AG10803 (cell line): ENCODE data around the gene DIPK1B.
A peak's percentile ranks its signal among the peaks of the same experiment; 100 is the strongest.

Experiments
- DNase-seq: peaks from one replicate; pipeline ENCODE4 v3.0.0; 2010; ENCODE audit warnings: low read depth
- H3K4me3 ChIP-seq: 2 replicates; pipeline ENCODE4 v1.5.1; 2011; ENCODE audit warnings: mild to moderate bottlenecking, low read length, control low read depth
- TF ChIP-seq, protein P1 (sequence below): conservative IDR thresholded peaks from 2 replicates; pipeline ENCODE4 v1.5.1; 2011; ENCODE audit warnings: mild to moderate bottlenecking, low read length, control low read depth, inconsistent platforms

DIPK1B gene

GRCh38 chr9:136711751-136712689, at the start of gene DIPK1B:
Gene DIPK1B (plus strand): TSS chr9:136712572. CDS start chr9:136712666, 94 bp downstream.
- TF ChIP-seq, protein P1, sequence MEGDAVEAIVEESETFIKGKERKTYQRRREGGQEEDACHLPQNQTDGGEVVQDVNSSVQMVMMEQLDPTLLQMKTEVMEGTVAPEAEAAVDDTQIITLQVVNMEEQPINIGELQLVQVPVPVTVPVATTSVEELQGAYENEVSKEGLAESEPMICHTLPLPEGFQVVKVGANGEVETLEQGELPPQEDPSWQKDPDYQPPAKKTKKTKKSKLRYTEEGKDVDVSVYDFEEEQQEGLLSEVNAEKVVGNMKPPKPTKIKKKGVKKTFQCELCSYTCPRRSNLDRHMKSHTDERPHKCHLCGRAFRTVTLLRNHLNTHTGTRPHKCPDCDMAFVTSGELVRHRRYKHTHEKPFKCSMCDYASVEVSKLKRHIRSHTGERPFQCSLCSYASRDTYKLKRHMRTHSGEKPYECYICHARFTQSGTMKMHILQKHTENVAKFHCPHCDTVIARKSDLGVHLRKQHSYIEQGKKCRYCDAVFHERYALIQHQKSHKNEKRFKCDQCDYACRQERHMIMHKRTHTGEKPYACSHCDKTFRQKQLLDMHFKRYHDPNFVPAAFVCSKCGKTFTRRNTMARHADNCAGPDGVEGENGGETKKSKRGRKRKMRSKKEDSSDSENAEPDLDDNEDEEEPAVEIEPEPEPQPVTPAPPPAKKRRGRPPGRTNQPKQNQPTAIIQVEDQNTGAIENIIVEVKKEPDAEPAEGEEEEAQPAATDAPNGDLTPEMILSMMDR = no peak
- H3K4me3 ChIP-seq = no peak within 1 kb of the TSS
- DNase-seq = no peak

DNA sequence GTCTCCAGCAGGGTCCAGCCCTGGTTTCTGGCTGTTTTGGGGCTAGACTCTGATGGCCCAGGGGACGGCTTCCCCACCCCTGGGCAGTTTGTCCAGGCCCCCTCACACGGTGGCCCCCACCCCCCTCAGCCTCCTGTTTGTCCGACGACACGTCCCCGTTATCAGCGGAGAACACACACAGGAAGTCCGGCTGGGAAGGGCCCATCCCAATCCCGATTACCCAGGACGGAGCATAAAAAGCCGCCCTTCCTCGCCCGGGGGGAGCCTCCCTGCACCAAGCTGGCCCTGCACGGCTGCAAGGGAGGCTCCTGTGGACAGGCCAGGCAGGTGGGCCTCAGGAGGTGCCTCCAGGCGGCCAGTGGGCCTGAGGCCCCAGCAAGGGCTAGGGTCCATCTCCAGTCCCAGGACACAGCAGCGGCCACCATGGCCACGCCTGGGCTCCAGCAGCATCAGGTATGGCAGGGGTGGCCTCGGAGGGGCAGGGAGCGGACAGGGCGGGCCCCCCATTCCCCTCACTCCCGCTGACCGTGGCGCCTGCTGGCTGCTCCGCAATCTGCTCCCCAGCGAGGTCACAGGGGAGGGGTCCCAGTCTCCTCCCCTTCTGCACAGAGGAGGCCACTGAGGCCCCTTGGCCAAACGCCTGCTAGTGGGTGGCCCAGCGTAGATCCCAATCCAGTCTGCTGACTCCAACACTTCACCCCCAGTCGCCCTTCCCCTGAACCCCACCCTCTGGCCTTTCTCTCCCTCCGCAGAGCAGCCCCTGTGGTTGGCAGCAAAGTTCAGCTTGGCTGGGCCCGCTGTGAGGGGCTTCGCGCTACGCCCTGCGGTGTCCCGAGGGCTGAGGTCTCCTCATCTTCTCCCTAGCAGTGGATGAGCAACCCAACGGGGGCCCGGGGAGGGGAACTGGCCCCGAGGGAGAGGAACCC, 49.5 kb upstream of the DIPK1B start, which contains the start of gene EGFL7:
Gene EGFL7, plus strand, starts transcription at position 261 of the 926 bp plus-strand sequence. CDS start 5,367 bp downstream, outside the sequence.
- DNase-seq = no peak
- H3K4me3 ChIP-seq = no peak within 1 kb of the TSS
- TF ChIP-seq, protein P1 = no peak

- H3K4me3 ChIP-seq = no peak overlapping the region
- TF ChIP-seq, protein P1 = no peak
- DNase-seq = no peak
Observed at GRCh38 chr9:136664000-136664915, 48.1 kb upstream of the DIPK1B start.

- TF ChIP-seq, protein P1 = no peak
- peak overlapping the region; percentile 42 for H3K4me3 ChIP-seq
- DNase-seq = no peak
Observed at GRCh38 chr9:136665111-136665703, 47.2 kb upstream of the DIPK1B start.

- peak overlapping the region; percentile 42 for H3K4me3 ChIP-seq
- TF ChIP-seq, protein P1 = no peak
- no peak for DNase-seq
Observed at GRCh38 chr9:136665704-136666371, 46.5 kb upstream of the DIPK1B start.
